Neural cell (in vitro differentiated cells): Measurements from ENCODE around the gene ZDHHC21. TPM values are rescaled to one million over a fixed set of nuclear protein-coding genes. Genes with fewer than 3 reads are reported as not detected.

Experiments
- H2AFZ ChIP-seq: fragments of 200-600, 300-800 bp; sonication (generic), shearing (Covaris generic); 2 replicates; pipeline ENCODE4 v1.6.0; 2014; ENCODE audit warnings: low read depth, mild to moderate bottlenecking, antibody characterized with exemption, low read length, moderate library complexity
- H3F3A ChIP-seq: fragments of 200-600 bp; shearing (Covaris generic); 2 replicates; pipeline ENCODE4 v1.6.1; 2016; ENCODE audit warnings: mild to moderate bottlenecking, moderate library complexity, mixed read lengths, antibody characterized with exemption, low read length; ENCODE audit not compliant: insufficient read depth, poor library complexity, severe bottlenecking
- H3K27ac ChIP-seq: fragments of 200-600, 300-800 bp; sonication (generic), shearing (Covaris generic); 2 replicates; pipeline ENCODE4 v1.5.1; 2014; ENCODE audit warnings: mild to moderate bottlenecking, low read length, moderate library complexity
- H3K27me3 ChIP-seq: fragments of 300-800, 200-600 bp; sonication (generic), shearing (Covaris generic); 2 replicates; pipeline ENCODE4 v1.6.0; 2014; ENCODE audit warnings: mild to moderate bottlenecking, low read depth, low read length, moderate library complexity; ENCODE audit not compliant: insufficient read depth
- H3K36me3 ChIP-seq: fragments of 300-800, 200-600 bp; sonication (generic), shearing (Covaris generic); 2 replicates; pipeline ENCODE4 v1.5.1; 2014; ENCODE audit warnings: mild to moderate bottlenecking, antibody characterized with exemption, low read length, moderate library complexity; ENCODE audit not compliant: insufficient read depth
- H3K4me2 ChIP-seq: fragments of 300-800, 200-600 bp; sonication (generic), shearing (Covaris generic); 2 replicates; pipeline ENCODE4 v1.6.0; 2014; ENCODE audit warnings: mild to moderate bottlenecking, low read length
- H3K4me3 ChIP-seq: fragments of 300-800, 200-600 bp; sonication (generic), shearing (Covaris generic); 2 replicates; pipeline ENCODE4 v1.5.1; 2014; ENCODE audit warnings: mild to moderate bottlenecking, low read length, moderate library complexity
- H3K79me2 ChIP-seq: fragments of 200-600 bp; shearing (Covaris generic); replicated peaks from 2 replicates; pipeline ENCODE4 v1.6.0; 2014; ENCODE audit warnings: mild to moderate bottlenecking, low read length, moderate library complexity; ENCODE audit not compliant: insufficient read depth
- H3K9ac ChIP-seq: fragments of 300-800, 200-600 bp; sonication (generic), shearing (Covaris generic); 2 replicates; pipeline ENCODE4 v1.6.1; 2016; ENCODE audit warnings: mild to moderate bottlenecking, low read length, mixed read lengths
- H3K9me2 ChIP-seq: fragments of 200-600 bp; shearing (Covaris generic); 2 replicates; pipeline ENCODE4 v1.6.1; 2016; ENCODE audit warnings: mild to moderate bottlenecking, low read length, mixed read lengths; ENCODE audit not compliant: insufficient read depth
- H3K9me3 ChIP-seq: fragments of 200-600, 300-800 bp; sonication (generic), shearing (Covaris generic); 2 replicates; pipeline ENCODE4 v1.6.1; 2016; ENCODE audit warnings: mild to moderate bottlenecking, mixed run types, low read length, moderate library complexity, mixed read lengths
- H4K20me1 ChIP-seq: fragments of 200-600 bp; shearing (Covaris generic); 2 replicates; pipeline ENCODE4 v1.6.1; 2016; ENCODE audit warnings: mild to moderate bottlenecking, mixed run types; ENCODE audit not compliant: insufficient read depth
- CTCF ChIP-seq: fragments of 450-650 bp; IDR thresholded peaks from 2 replicates; pipeline ENCODE4 v1.5.1; 2014; ENCODE audit warnings: antibody characterized with exemption, mild to moderate bottlenecking, moderate library complexity; ENCODE audit not compliant: poor library complexity, severe bottlenecking
- EP300 ChIP-seq: fragments of 450-650 bp; conservative IDR thresholded peaks from 2 replicates; pipeline ENCODE4 v1.6.1; 2014; ENCODE audit warnings: antibody characterized with exemption, mild to moderate bottlenecking, moderate library complexity; ENCODE audit not compliant: poor library complexity, severe bottlenecking
- EZH2 ChIP-seq: fragments of 200-600, 300-800 bp; shearing (Covaris generic), sonication (generic); IDR thresholded peaks from 2 replicates; pipeline ENCODE4 v1.6.1; 2014; ENCODE audit warnings: antibody characterized with exemption, low read length, borderline replicate concordance, mild to moderate bottlenecking; ENCODE audit not compliant: insufficient read depth, poor library complexity, severe bottlenecking
- MXI1 ChIP-seq: fragments of 450-650 bp; conservative IDR thresholded peaks from 2 replicates; pipeline ENCODE4 v1.6.1; 2014; ENCODE audit warnings: antibody characterized with exemption, mild to moderate bottlenecking; ENCODE audit not compliant: poor library complexity, severe bottlenecking
- POLR2AphosphoS5 ChIP-seq: IDR thresholded peaks from 2 replicates; pipeline ENCODE4 v1.6.1; 2012
- RAD21 ChIP-seq: fragments of 450-650 bp; conservative IDR thresholded peaks from 2 replicates; pipeline ENCODE4 v1.6.1; 2014; ENCODE audit warnings: antibody characterized with exemption, mild to moderate bottlenecking, moderate library complexity
- REST ChIP-seq: IDR thresholded peaks from 2 replicates; pipeline ENCODE4 v1.6.1; 2012; ENCODE audit warnings: borderline replicate concordance
- SMC3 ChIP-seq: fragments of 450-650 bp; conservative IDR thresholded peaks from 2 replicates; pipeline ENCODE4 v1.6.1; 2014; ENCODE audit warnings: antibody characterized with exemption, mild to moderate bottlenecking, moderate library complexity; ENCODE audit not compliant: poor library complexity
- TAF1 ChIP-seq: IDR thresholded peaks from 2 replicates; pipeline ENCODE4 v1.6.1; 2012; ENCODE audit warnings: low read depth
- polyA plus RNA-seq: library from polyadenylated mRNA; depleted of rRNA; stranded (reverse); fragments of >200 nt; gene quantifications from 2 replicates; pipeline ENCODE4 v1.2.3, GENCODE V29; 2014

ZDHHC21 gene
- polyA plus RNA-seq, 1 donor from 2014 or later, result 19.8 TPM

- H3K27me3 ChIP-seq, result no peaks in the 10 kb centered on the region
- H3K4me2 ChIP-seq, result no peak overlapping the region
- no peaks in the 10 kb centered on the region for H3K9me2 ChIP-seq
- no peak overlapping the region for H3K9ac ChIP-seq
- no peaks in the 10 kb centered on the region for H3F3A ChIP-seq
- TF ChIP-seq POLR2AphosphoS5 (no peak), EZH2 (no peak), REST (no peak), CTCF (no peak), TAF1 (no peak), EP300 (no peak), RAD21 (no peak), MXI1 (no peak), SMC3 (no peak)
- H3K79me2 ChIP-seq, result no peaks in the 10 kb centered on the region
- no peaks in the 10 kb centered on the region for H3K36me3 ChIP-seq
- H3K27ac ChIP-seq, result no peak overlapping the region
- H3K4me3 ChIP-seq, result no peak overlapping the region
- peaks cover 3% of the 10 kb centered on the region for H3K9me3 ChIP-seq
- no peaks in the 10 kb centered on the region for H4K20me1 ChIP-seq
- H2AFZ ChIP-seq, result no peak overlapping the region
These were observed 17.6 kb upstream of the ZDHHC21 start for GRCh38 chr9:14710804-14711203.

- Histone ChIP-seq H4K20me1 (no peaks in the 10 kb centered on the region), H3K4me2 (no peak overlapping the region), H3K9me3 (peaks cover 8% of the 10 kb centered on the region), H3K27me3 (no peaks in the 10 kb centered on the region), H3K9me2 (no peaks in the 10 kb centered on the region), H3K4me3 (no peak overlapping the region), H3K9ac (no peak overlapping the region), H3K79me2 (no peaks in the 10 kb centered on the region), H3K27ac (no peak overlapping the region), H2AFZ (no peak overlapping the region), H3F3A (no peaks in the 10 kb centered on the region), H3K36me3 (no peaks in the 10 kb centered on the region)
- TF ChIP-seq TAF1, result no peak
- no peak for TF ChIP-seq REST
- no peak for TF ChIP-seq RAD21
- no peak for TF ChIP-seq EZH2
- no peak for TF ChIP-seq MXI1
- no peak for TF ChIP-seq EP300
- no peak for TF ChIP-seq CTCF
- no peak for TF ChIP-seq SMC3
- TF ChIP-seq POLR2AphosphoS5, result no peak
These were observed 13.4 kb upstream of the ZDHHC21 start for GRCh38 chr9:14706530-14707140.
